Activated naive CD4-positive, alpha-beta T cell treated with anti-CD3 and anti-CD28 coated beads for 36 hours (primary cell): ENCODE results near the gene SUMO1. TPM values are rescaled to one million over a fixed set of nuclear protein-coding genes. Genes with fewer than 3 reads are reported as not detected.
"Not testable (repeated sequence)": the region's sequence is repeated elsewhere in the genome, so short reads cannot be mapped to it uniquely, and the experiment has no call there.

Experiments used
- CTCF ChIA-PET: fragments of 350-600 bp; sonication (Branson Sonifier 250); formaldehyde crosslinking; loops from one replicate; lab custom pipeline; 2021; ENCODE audit warnings: antibody characterized with exemption; lab: Charles Lee
- DNase-seq: peaks from one replicate; pipeline ENCODE4 v3.0.0-alpha.2; 2020
- H3K27ac Mint-ChIP-seq: one replicate; pipeline ENCODE4 v1.8.0; 2021; ENCODE audit warnings: mild to moderate bottlenecking, mixed read lengths
- H3K27me3 Mint-ChIP-seq: one replicate; pipeline ENCODE4 v1.8.0; 2021; ENCODE audit warnings: low read depth, mixed read lengths
- H3K36me3 Mint-ChIP-seq: one replicate; pipeline ENCODE4 v1.8.0; 2021; ENCODE audit warnings: low read depth, mixed read lengths
- H3K4me1 Mint-ChIP-seq: one replicate; pipeline ENCODE4 v1.8.0; 2021; ENCODE audit warnings: low read depth, mixed read lengths
- H3K4me3 Mint-ChIP-seq: one replicate; pipeline ENCODE4 v1.8.0; 2021; ENCODE audit warnings: mild to moderate bottlenecking, moderate library complexity, mixed read lengths
- H3K9me3 Mint-ChIP-seq: one replicate; pipeline ENCODE4 v1.8.0; 2021; ENCODE audit warnings: mixed read lengths
- intact Hi-C: fragments of 100-400 bp; cut with micrococcal nuclease; formaldehyde crosslinking; loops from one replicate; pipeline ENCODE4 v1.15.1; 2023
- total RNA-seq, 2 experiments: library from RNA; stranded (reverse); gene quantifications; one replicate each; pipeline ENCODE4 v1.2.3, GENCODE V29; 2021

SUMO1 gene
- total RNA-seq, 2 experiments from 2014 or later = 131 to 132 TPM

- no peaks in the 10 kb centered on the region for H3K36me3 Mint-ChIP-seq
- H3K27me3 Mint-ChIP-seq = peaks cover 2% of the 10 kb centered on the region
- H3K4me3 Mint-ChIP-seq = no peak overlapping the region
- no peak overlapping the region for H3K27ac Mint-ChIP-seq
- DNase-seq = no peak
- H3K9me3 Mint-ChIP-seq = no peaks in the 10 kb centered on the region
- peaks cover 9% of the 10 kb centered on the region for H3K4me1 Mint-ChIP-seq
- CTCF ChIA-PET = no interaction called here
- intact Hi-C loops = no loop called here
Measured at GRCh38 chr2:202251494-202251893, 13.1 kb upstream of the SUMO1 start.

DNA sequence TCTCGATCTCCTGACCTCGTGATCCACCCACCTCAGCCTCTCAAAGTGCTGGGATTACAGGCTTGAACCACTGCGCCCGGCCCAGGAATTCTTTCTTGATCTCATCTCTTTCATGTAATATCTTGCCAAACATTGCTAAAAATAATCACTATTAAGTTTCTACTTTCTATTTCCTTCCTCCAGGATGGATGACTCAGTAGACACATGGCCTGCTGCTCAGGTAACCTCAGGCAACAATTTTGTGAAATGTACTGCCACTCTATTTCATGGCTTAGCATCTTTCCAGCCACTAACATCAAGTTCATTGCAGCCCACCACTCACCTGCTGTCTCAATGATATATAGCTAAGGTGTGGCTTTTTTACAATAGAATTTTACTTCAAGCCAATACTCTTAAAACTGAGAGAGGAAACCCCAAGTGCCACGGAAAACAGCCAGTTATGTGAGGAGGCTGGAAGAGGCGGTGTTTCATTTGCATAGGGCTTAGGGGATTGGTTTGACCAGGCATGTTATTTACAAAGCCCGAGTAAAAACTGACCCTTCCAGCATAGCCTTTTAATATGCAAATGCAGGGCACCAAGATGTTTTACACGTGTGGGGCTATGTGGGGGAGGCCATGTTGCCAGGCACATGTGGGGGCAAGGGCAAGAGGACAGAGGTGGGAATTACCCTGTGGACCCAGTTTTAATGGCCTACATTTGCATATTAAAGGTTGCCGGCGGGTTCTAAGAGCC is 11.3 kb upstream of the SUMO1 start:
- DNase-seq = no peak
- H3K9me3 Mint-ChIP-seq = no peaks in the 10 kb centered on the region
- intact Hi-C loops = no loop called here
- no peak overlapping the region for H3K27ac Mint-ChIP-seq
- CTCF ChIA-PET = no interaction called here
- peaks cover 9% of the 10 kb centered on the region for H3K4me1 Mint-ChIP-seq
- H3K36me3 Mint-ChIP-seq = no peaks in the 10 kb centered on the region
- H3K27me3 Mint-ChIP-seq = peaks cover 2% of the 10 kb centered on the region
- no peak overlapping the region for H3K4me3 Mint-ChIP-seq

DNA sequence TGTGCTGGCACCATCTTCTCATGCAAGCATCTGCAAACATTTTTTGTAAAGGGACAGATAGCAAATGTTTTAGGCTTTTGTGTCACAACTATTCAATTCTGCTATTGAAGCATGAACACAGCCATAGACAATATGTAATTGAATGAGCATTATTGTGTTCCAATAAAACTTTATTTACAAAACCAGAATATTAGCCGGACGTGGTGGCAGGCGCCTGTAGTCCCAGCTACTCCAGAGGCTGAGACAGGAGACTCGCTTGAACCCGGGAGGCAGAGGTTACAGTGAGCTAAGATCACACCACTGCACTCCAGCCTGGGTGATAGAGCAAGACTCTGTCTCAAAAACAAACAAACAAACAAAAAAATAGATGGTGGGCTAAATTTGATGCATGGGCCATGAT is 9.3 kb upstream of the SUMO1 start:
- H3K36me3 Mint-ChIP-seq, H3K4me3 Mint-ChIP-seq, H3K27me3 Mint-ChIP-seq, DNase-seq, intact Hi-C loops, H3K27ac Mint-ChIP-seq, H3K9me3 Mint-ChIP-seq, H3K4me1 Mint-ChIP-seq: not testable (repeated sequence)
- CTCF ChIA-PET = interaction anchor here (0.5 to 0.6 kb wide), 2 partner anchors 10 to 16 kb away, joined by 3 to 4 read pairs; no protein-coding TSS in a partner anchor

GRCh38 chr2:202237787-202238233 is 587 bp downstream of the SUMO1 start:
- DNase-seq = peak; percentile 44
- Mint-ChIP-seq H3K4me3 (peak overlapping the region; percentile 97), H3K36me3 (no peaks in the 10 kb centered on the region), H3K4me1 (peaks cover 38% of the 10 kb centered on the region), H3K27ac (peak overlapping the region; percentile 86), H3K27me3 (no peaks in the 10 kb centered on the region), H3K9me3 (no peaks in the 10 kb centered on the region)
- intact Hi-C loops = loop anchor here (1.0 to 2.0 kb wide), 4 partner anchors 27 to 138 kb away; partner anchors contain the start of genes BMPR2 and NOP58
- CTCF ChIA-PET = interaction anchor here (0.7 kb wide), 2 partner anchors 34 to 270 kb away, joined by 3 to 4 read pairs; no protein-coding TSS in a partner anchor

GRCh38 chr2:202221873-202222272 is 16.5 kb downstream of the SUMO1 start:
- no peaks in the 10 kb centered on the region for H3K27me3 Mint-ChIP-seq
- no peak overlapping the region for H3K4me3 Mint-ChIP-seq
- DNase-seq = no peak
- intact Hi-C loops = no loop called here
- CTCF ChIA-PET = interaction anchor here (0.9 kb wide), 1 partner anchor 85 kb away, joined by 4 read pairs; no protein-coding TSS in a partner anchor
- no peak overlapping the region for H3K27ac Mint-ChIP-seq
- no peaks in the 10 kb centered on the region for H3K9me3 Mint-ChIP-seq
- H3K4me1 Mint-ChIP-seq = peaks cover 25% of the 10 kb centered on the region
- peaks cover 30% of the 10 kb centered on the region for H3K36me3 Mint-ChIP-seq

- H3K36me3 Mint-ChIP-seq = peaks cover 14% of the 10 kb centered on the region
- no peaks in the 10 kb centered on the region for H3K27me3 Mint-ChIP-seq
- DNase-seq = no peak
- H3K4me1 Mint-ChIP-seq = peaks cover 1% of the 10 kb centered on the region
- no peaks in the 10 kb centered on the region for H3K9me3 Mint-ChIP-seq
- H3K27ac Mint-ChIP-seq = no peak overlapping the region
- CTCF ChIA-PET = interaction anchor here (0.7 kb wide), 1 partner anchor 64 kb away, joined by 5 read pairs; no protein-coding TSS in a partner anchor
- H3K4me3 Mint-ChIP-seq = no peak overlapping the region
- intact Hi-C loops = no loop called here
Measured at GRCh38 chr2:202215179-202215578, 23.2 kb downstream of the SUMO1 start.

- Mint-ChIP-seq H3K4me1 (no peaks in the 10 kb centered on the region), H3K36me3 (peaks cover 21% of the 10 kb centered on the region), H3K4me3 (no peak overlapping the region), H3K27ac (no peak overlapping the region), H3K9me3 (no peaks in the 10 kb centered on the region), H3K27me3 (no peaks in the 10 kb centered on the region)
- intact Hi-C loops = no loop called here
- DNase-seq = no peak
- CTCF ChIA-PET = interaction anchor here (0.6 to 0.7 kb wide), 2 partner anchors 94 to 168 kb away, joined by 3 to 4 read pairs; no protein-coding TSS in a partner anchor
Measured at GRCh38 chr2:202208526-202208925, 29.9 kb downstream of the SUMO1 start.

- no peak for DNase-seq
- Mint-ChIP-seq H3K36me3 (peaks cover 20% of the 10 kb centered on the region), H3K4me3 (no peak overlapping the region), H3K4me1 (no peaks in the 10 kb centered on the region), H3K9me3 (no peaks in the 10 kb centered on the region), H3K27ac (no peak overlapping the region), H3K27me3 (no peaks in the 10 kb centered on the region)
- CTCF ChIA-PET = interaction anchor here (0.6 kb wide), 1 partner anchor 306 kb away, joined by 4 read pairs; no protein-coding TSS in a partner anchor
- intact Hi-C loops = no loop called here
Measured at GRCh38 chr2:202204855-202205254, 33.5 kb downstream of the SUMO1 start.

DNA sequence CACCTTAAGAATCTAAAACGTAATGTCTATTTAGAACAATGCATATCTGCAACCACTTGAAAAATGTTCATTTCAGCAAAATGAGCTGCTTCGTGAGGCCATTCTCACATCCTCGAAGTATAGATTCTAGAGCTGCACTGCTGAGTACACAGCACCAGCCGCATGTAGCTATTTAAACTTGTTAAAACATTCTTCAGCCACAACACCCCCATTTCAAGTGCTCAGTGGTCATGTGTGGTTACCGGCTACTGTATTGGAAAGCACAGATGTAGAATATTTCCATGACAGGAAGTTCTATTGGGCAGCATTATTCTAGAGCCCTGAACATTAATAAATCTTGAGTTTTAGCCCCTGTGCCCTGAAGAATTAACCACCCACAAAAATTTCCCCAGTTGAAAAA is 35.0 kb downstream of the SUMO1 start:
- intact Hi-C loops = no loop called here
- Mint-ChIP-seq H3K4me1 (no peaks in the 10 kb centered on the region), H3K27me3 (no peaks in the 10 kb centered on the region), H3K4me3 (no peak overlapping the region), H3K27ac (no peak overlapping the region), H3K9me3 (no peaks in the 10 kb centered on the region), H3K36me3 (peaks cover 18% of the 10 kb centered on the region)
- no peak for DNase-seq
- CTCF ChIA-PET = no interaction called here

DNA sequence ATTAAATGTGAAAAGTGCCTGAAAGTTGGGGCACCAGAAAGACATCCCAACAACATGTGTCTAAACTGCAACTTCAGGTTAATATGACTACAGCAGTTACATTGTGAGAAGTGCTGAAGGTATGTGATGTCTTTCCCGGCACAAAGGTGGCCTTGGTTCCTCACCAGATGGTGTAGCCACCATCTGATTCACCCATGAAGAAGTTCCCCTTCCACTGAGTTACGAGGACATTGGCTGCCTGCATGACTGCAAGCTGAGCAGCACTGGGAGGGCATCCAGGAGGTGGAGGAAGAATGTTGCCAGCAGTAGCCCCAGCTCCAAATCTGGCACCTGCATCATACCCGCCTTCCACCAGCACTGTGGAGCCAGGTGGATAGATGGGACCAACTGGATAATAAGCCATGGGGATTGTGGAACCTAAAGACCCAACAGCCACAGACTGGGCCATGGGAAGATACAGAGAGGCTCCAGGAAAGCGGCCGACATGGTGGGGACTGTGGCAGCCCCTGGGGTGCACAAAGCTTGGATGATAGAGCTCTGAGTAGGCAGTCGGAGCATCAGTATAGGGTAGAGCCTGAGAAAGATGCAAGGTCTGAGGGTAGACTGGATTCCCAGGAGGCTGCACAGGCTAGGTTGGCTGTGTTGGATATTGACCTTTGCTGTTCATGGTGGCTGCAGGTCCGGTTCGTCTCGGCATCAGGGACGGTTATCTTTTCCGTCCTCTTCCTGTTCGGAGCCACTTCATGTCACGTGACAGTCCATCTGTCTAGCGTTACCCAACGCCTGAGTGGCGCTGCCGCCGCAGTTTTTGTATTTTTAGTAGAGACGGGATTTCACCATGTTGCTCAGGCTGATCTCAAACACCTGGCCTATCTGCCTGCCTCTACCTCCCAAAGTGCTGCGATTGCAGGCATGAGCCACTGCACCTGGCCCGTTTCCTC is 36.9 kb downstream of the SUMO1 start:
- no peaks in the 10 kb centered on the region for H3K9me3 Mint-ChIP-seq
- CTCF ChIA-PET = no interaction called here
- no peaks in the 10 kb centered on the region for H3K4me1 Mint-ChIP-seq
- intact Hi-C loops = no loop called here
- no peak overlapping the region for H3K4me3 Mint-ChIP-seq
- H3K36me3 Mint-ChIP-seq = peaks cover 10% of the 10 kb centered on the region
- no peak for DNase-seq
- H3K27ac Mint-ChIP-seq = no peak overlapping the region
- H3K27me3 Mint-ChIP-seq = peaks cover 4% of the 10 kb centered on the region

DNA sequence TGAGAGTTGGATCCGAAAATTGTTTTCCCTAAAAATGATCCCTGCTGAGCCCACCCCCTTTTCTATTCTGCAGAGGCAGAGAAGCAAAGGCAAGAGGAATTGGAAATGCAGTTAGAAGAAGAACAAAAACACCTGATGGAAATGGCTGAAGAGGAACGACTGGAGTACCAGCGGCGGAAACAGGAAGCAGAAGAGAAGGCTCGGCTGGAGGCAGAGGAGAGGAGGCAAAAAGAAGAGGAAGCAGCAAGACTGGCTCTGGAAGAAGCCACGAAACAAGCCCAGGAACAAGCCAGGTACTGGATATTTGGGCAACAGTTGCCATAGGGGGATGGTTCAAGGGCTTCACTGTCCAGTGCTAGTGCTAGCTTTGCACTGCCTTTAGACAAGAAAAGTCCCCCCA is 41.7 kb downstream of the SUMO1 start:
- no peak for DNase-seq
- Mint-ChIP-seq H3K36me3 (no peaks in the 10 kb centered on the region), H3K4me3 (no peak overlapping the region), H3K9me3 (no peaks in the 10 kb centered on the region), H3K4me1 (no peaks in the 10 kb centered on the region), H3K27ac (no peak overlapping the region), H3K27me3 (peaks cover 6% of the 10 kb centered on the region)
- intact Hi-C loops = no loop called here
- CTCF ChIA-PET = no interaction called here

DNA sequence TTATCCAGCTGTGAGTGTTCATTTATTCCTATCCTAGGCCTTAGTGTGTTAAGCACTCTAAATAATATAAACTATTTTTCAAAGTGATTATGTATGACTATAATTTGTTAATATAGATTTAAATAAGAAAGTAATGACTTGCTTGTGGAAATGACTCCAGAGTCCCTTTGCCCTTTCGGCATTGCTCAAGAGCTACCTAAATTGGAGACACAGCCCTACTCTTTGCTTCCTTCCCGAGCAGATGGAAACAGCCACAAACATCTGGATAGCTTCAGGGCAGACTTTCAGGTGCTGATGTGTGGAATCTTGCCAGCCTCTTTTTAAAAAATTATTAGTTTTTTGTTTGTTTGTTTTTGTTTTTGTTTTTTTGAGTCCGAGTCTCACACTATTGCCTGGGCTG is 44.0 kb downstream of the SUMO1 start:
- H3K9me3 Mint-ChIP-seq = no peaks in the 10 kb centered on the region
- no peaks in the 10 kb centered on the region for H3K36me3 Mint-ChIP-seq
- no peaks in the 10 kb centered on the region for H3K4me1 Mint-ChIP-seq
- H3K4me3 Mint-ChIP-seq = no peak overlapping the region
- CTCF ChIA-PET = no interaction called here
- DNase-seq = no peak
- H3K27me3 Mint-ChIP-seq = peaks cover 6% of the 10 kb centered on the region
- intact Hi-C loops = no loop called here
- no peak overlapping the region for H3K27ac Mint-ChIP-seq
